Activated naive CD8-positive, alpha-beta T cell treated with anti-CD3 and anti-CD28 coated beads for 36 hours (primary cell): Measurements from ENCODE around the gene MSH5. TPM values are rescaled to one million over a fixed set of nuclear protein-coding genes. Genes with fewer than 3 reads are reported as not detected.

ENCODE experiments used
- DNase-seq: peaks from one replicate; pipeline ENCODE4 v3.0.0; 2021
- H3K27ac Mint-ChIP-seq: one replicate; pipeline ENCODE4 v1.8.0; 2022; ENCODE audit warnings: mild to moderate bottlenecking, moderate library complexity, mixed read lengths
- H3K27me3 Mint-ChIP-seq: one replicate; pipeline ENCODE4 v1.8.0; 2022; ENCODE audit warnings: mild to moderate bottlenecking, mixed read lengths
- H3K36me3 Mint-ChIP-seq: one replicate; pipeline ENCODE4 v1.8.0; 2021; ENCODE audit warnings: mild to moderate bottlenecking, mixed read lengths
- H3K4me1 Mint-ChIP-seq: one replicate; pipeline ENCODE4 v1.8.0; 2021; ENCODE audit warnings: mixed read lengths
- H3K4me3 Mint-ChIP-seq: one replicate; pipeline ENCODE4 v1.8.0; 2022; ENCODE audit warnings: mild to moderate bottlenecking, moderate library complexity, mixed read lengths
- H3K9me3 Mint-ChIP-seq: one replicate; pipeline ENCODE4 v1.8.0; 2022; ENCODE audit warnings: mixed read lengths
- total RNA-seq, 2 experiments: library from RNA; stranded (reverse); gene quantifications; one replicate each; pipeline ENCODE4 v1.2.3, GENCODE V29; 2021

Gene MSH5
- total RNA-seq, 2 experiments from 2014 or later, result 48.1 to 53.4 TPM

- no peak for DNase-seq
- Mint-ChIP-seq H3K27me3 (no peaks in the 10 kb centered on the region), H3K4me3 (no peak within 1 kb of the TSS), H3K36me3 (peaks cover 4% of the 10 kb centered on the region), H3K4me1 (peaks cover 9% of the 10 kb centered on the region), H3K9me3 (no peaks in the 10 kb centered on the region), H3K27ac (no peak within 1 kb of the TSS)
Measured at GRCh38 chr6:31721351-31722020, 18.3 kb upstream of the MSH5 start, which contains the start of gene LY6G6C. TSS of gene LY6G6C (minus strand) at chr6:31721746. CDS start at chr6:31721679, 67 bp downstream.

- Mint-ChIP-seq H3K27ac (no peak overlapping the region), H3K4me1 (peaks cover 16% of the 10 kb centered on the region), H3K9me3 (no peaks in the 10 kb centered on the region), H3K36me3 (peaks cover 4% of the 10 kb centered on the region), H3K27me3 (no peaks in the 10 kb centered on the region), H3K4me3 (no peak overlapping the region)
- no peak for DNase-seq
Measured at GRCh38 chr6:31722173-31722572, 17.6 kb upstream of the MSH5 start.

DNA sequence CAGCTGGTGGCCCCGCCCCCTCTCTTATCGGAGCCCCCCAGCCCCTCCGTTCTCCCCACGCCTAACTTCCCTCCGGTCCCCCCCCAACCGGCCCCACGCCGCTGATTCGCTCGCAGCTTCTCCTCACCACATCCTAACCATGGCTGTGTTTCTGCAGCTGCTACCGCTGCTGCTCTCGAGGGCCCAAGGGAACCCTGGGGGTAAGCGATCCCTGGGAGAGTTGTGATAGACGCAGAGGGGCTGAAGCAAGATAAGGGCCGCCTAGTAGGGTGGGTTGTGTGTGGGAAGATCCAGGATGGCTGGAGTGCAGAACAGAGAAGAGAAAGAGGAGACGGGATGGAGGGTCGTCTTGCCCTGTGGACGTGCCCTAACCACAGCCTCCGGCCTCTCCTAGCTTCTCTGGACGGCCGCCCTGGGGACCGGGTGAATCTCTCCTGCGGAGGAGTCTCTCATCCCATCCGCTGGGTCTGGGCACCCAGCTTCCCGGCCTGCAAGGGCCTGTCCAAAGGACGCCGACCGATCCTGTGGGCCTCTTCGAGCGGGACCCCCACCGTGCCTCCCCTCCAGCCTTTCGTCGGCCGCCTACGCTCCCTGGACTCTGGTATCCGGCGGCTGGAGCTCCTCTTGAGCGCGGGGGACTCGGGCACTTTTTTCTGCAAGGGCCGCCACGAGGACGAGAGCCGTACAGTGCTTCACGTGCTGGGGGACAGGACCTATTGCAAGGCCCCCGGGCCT, 16.4 kb upstream of the MSH5 start, which contains the start of gene MPIG6B:
Gene MPIG6B, plus strand, starts transcription at position 129 of the 735 bp plus-strand sequence. Its CDS starts 11 bp downstream, at position 140.
- no peak within 1 kb of the TSS for H3K27ac Mint-ChIP-seq
- DNase-seq, result no peak
- no peaks in the 10 kb centered on the region for H3K9me3 Mint-ChIP-seq
- H3K36me3 Mint-ChIP-seq, result peaks cover 4% of the 10 kb centered on the region
- peak within 1 kb of the TSS; percentile 12 for H3K4me3 Mint-ChIP-seq
- no peaks in the 10 kb centered on the region for H3K27me3 Mint-ChIP-seq
- peaks cover 23% of the 10 kb centered on the region for H3K4me1 Mint-ChIP-seq

DNA sequence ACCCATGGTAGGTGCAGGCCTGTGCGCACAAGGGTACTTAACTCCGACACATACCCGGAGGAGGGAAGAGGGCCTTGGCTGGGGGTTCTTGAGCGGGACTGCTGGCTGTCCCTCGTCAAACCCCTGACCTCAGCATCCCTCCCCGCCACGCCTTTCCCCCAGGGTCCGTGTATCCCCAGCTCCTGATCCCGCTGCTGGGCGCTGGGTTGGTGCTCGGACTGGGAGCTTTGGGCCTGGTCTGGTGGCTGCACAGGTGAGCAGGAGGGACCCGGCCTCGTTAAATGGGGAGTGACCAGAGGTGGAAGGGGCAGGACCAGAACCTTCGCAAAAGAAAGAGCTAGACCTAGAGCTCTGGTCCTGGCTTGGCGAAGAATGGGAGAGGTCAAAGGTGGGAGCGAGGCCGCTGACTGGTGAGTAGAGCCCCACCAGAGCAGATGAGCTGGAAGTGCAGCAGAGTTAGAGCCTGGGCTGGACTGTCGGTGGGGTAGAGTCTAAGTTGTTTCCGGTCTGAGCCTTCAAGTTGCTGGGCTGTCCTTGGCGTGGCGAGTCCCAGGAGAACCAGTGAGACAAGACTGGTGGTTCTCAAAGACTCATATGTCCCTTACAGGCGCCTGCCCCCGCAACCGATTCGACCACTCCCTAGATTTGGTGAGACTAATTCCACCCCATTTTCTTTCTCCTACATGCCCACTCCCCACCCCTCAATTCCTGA, 15.7 kb upstream of the MSH5 start:
- H3K4me1 Mint-ChIP-seq, result peaks cover 25% of the 10 kb centered on the region
- no peak overlapping the region for H3K4me3 Mint-ChIP-seq
- DNase-seq, result no peak
- no peaks in the 10 kb centered on the region for H3K27me3 Mint-ChIP-seq
- no peak overlapping the region for H3K27ac Mint-ChIP-seq
- peaks cover 4% of the 10 kb centered on the region for H3K36me3 Mint-ChIP-seq
- H3K9me3 Mint-ChIP-seq, result no peaks in the 10 kb centered on the region

- H3K4me3 Mint-ChIP-seq, result no peak overlapping the region
- H3K9me3 Mint-ChIP-seq, result no peaks in the 10 kb centered on the region
- no peaks in the 10 kb centered on the region for H3K27me3 Mint-ChIP-seq
- DNase-seq, result no peak
- peaks cover 13% of the 10 kb centered on the region for H3K36me3 Mint-ChIP-seq
- peaks cover 37% of the 10 kb centered on the region for H3K4me1 Mint-ChIP-seq
- no peak overlapping the region for H3K27ac Mint-ChIP-seq
Measured at GRCh38 chr6:31725502-31726350, 14.1 kb upstream of the MSH5 start.

- Mint-ChIP-seq H3K36me3 (peaks cover 21% of the 10 kb centered on the region), H3K27ac (peak overlapping the region; percentile 61), H3K9me3 (no peaks in the 10 kb centered on the region), H3K27me3 (no peaks in the 10 kb centered on the region), H3K4me1 (peaks cover 39% of the 10 kb centered on the region), H3K4me3 (no peak overlapping the region)
- DNase-seq, result no peak
Measured at GRCh38 chr6:31727034-31727716, 12.6 kb upstream of the MSH5 start.

GRCh38 chr6:31727717-31728671, 11.8 kb upstream of the MSH5 start:
- H3K4me1 Mint-ChIP-seq, result peaks cover 40% of the 10 kb centered on the region
- no peaks in the 10 kb centered on the region for H3K27me3 Mint-ChIP-seq
- DNase-seq, result no peak
- H3K9me3 Mint-ChIP-seq, result no peaks in the 10 kb centered on the region
- no peak overlapping the region for H3K4me3 Mint-ChIP-seq
- H3K27ac Mint-ChIP-seq, result peak overlapping the region; percentile 61
- H3K36me3 Mint-ChIP-seq, result peaks cover 22% of the 10 kb centered on the region

- Mint-ChIP-seq H3K27me3 (no peaks in the 10 kb centered on the region), H3K36me3 (peaks cover 32% of the 10 kb centered on the region), H3K4me1 (peaks cover 49% of the 10 kb centered on the region), H3K4me3 (peak within 1 kb of the TSS; percentile 84), H3K9me3 (no peaks in the 10 kb centered on the region), H3K27ac (peak within 1 kb of the TSS; percentile 19)
- no peak for DNase-seq
Measured at GRCh38 chr6:31728767-31729514, 10.9 kb upstream of the MSH5 start, which contains the start of gene DDAH2. TSS of gene DDAH2 (minus strand) at chr6:31729299. CDS start at chr6:31729161, 138 bp downstream.

DNA sequence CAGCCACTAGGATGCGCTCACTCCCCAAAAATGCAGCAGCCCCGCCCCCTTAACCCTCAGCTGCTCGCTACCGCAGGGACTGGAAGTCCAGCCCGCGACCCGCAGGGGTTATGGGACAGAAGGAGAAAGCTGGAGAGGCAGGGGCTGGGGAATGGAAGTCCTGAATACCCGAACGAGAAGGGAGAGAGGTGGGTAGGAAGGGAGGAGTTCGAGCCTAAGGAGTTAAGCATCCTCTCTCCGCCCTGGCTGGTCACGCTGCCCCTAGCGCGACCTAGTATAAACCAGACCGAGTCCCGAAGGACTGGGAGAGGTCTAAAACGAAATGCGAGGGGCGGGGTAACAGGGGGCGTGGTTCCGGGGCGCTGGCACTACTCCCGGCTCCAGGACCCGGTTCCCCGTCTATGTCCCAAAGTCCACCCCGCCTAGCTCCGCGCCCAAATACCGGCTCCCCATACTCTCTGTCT, 10.3 kb upstream of the MSH5 start:
- Mint-ChIP-seq H3K9me3 (no peaks in the 10 kb centered on the region), H3K4me3 (peak overlapping the region; percentile 84), H3K27ac (peak overlapping the region; percentile 19), H3K27me3 (no peaks in the 10 kb centered on the region), H3K36me3 (peaks cover 35% of the 10 kb centered on the region), H3K4me1 (peaks cover 53% of the 10 kb centered on the region)
- DNase-seq, result peak; percentile 75

DNA sequence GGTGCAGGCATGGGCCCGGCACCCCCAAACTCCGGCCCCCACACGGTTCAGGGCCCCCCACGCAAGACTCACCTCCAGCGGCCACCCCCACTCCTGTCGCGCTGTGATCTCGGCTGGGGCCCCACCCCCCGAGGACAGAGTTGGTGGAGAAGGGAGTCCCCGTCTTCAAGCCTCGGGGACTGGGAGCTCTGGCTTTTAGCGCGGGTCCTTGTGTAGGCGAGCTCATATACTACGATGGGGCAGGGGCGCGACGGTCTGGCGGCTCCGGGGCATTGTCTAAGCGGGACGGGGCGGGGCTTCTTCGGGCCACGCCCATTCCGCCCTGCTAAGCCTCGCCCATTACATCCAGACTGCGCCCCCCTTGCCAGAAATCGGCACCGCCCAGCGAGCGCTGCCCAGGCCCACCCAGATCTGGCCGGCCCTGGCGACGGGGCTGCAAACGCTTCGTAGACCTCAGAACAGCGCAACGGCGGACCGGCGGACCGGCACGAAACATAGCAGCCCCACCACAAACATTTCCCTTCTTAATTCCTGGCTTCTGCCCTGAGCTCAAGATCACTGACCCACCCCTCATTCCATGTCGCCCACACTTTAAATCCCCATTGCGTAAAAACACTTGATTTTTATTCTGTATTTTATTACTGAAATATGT, 9.7 kb upstream of the MSH5 start:
- peaks cover 39% of the 10 kb centered on the region for H3K36me3 Mint-ChIP-seq
- peak overlapping the region; percentile 84 for H3K4me3 Mint-ChIP-seq
- no peaks in the 10 kb centered on the region for H3K27me3 Mint-ChIP-seq
- peaks cover 53% of the 10 kb centered on the region for H3K4me1 Mint-ChIP-seq
- no peaks in the 10 kb centered on the region for H3K9me3 Mint-ChIP-seq
- peak; percentile 77 for DNase-seq
- peak overlapping the region; percentile 13 for H3K27ac Mint-ChIP-seq

DNA sequence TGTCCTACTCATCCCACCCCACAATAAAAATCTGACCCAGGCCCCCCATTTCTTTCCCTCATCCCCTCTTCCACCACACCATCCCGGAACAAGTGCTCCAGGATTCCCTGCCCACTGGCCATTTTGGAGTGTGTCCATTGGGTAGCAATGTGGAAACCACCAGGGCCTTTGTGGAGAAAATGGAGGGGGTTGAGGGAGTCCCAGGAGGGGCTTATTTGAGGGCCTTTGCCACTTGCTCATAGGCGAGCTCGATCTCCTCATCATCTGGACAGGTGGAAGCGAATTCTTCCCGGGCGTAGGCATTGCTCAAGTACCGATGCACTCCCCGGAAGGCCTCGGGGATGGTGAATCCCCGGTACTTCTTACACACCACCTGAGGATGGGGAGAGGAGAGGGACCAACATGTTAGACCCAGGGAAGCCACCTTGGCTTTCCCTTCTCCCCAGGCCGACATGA, 9.1 kb upstream of the MSH5 start:
- H3K27me3 Mint-ChIP-seq, result no peaks in the 10 kb centered on the region
- H3K36me3 Mint-ChIP-seq, result peaks cover 42% of the 10 kb centered on the region
- peak overlapping the region; percentile 84 for H3K4me3 Mint-ChIP-seq
- H3K27ac Mint-ChIP-seq, result peak overlapping the region; percentile 13
- no peak for DNase-seq
- peaks cover 51% of the 10 kb centered on the region for H3K4me1 Mint-ChIP-seq
- H3K9me3 Mint-ChIP-seq, result no peaks in the 10 kb centered on the region

DNA sequence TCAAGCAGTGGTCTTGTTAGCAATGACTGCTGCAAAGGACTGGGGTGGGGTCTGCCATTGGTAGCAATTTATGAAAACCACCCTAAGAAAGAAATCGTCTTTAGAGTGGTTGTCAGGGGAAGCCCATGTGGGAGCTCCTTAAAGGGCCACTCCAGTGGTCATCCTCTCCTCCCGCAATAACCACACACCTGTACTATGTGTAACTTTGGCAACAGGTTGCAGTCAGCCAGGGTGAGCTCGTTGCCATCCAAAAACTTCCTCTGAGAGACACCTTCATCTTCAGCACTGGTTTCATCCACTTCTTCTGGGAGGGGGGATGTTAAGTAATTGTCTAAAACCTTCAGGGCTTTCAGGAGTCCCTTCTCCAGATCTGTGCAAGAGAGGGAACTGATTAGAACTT, 7.8 kb upstream of the MSH5 start:
- Mint-ChIP-seq H3K27me3 (no peaks in the 10 kb centered on the region), H3K27ac (no peak overlapping the region), H3K36me3 (peaks cover 40% of the 10 kb centered on the region), H3K4me3 (no peak overlapping the region), H3K9me3 (no peaks in the 10 kb centered on the region), H3K4me1 (peaks cover 44% of the 10 kb centered on the region)
- no peak for DNase-seq
